IMR-90 (cell line): ENCODE measurements around the gene FOXP1.

ENCODE experiments used
- CEBPB ChIP-seq: IDR thresholded peaks from 2 replicates; pipeline ENCODE4 v1.6.1; 2012; ENCODE audit warnings: low read depth, low read length, improper control_type of control experiment
- CTCF ChIP-seq: conservative IDR thresholded peaks from 2 replicates; pipeline ENCODE4 v1.5.1; 2012; ENCODE audit warnings: mild to moderate bottlenecking, low read depth, low read length, improper control_type of control experiment
- FOS ChIP-seq: fragments of 150-350 bp; IDR thresholded peaks from 2 replicates; pipeline ENCODE4 v1.6.1; 2016; ENCODE audit warnings: low read depth, low read length
- MAZ ChIP-seq: IDR thresholded peaks from 2 replicates; pipeline ENCODE4 v1.6.1; 2012; ENCODE audit warnings: low read depth, mild to moderate bottlenecking, low read length, improper control_type of control experiment, moderate library complexity, borderline replicate concordance
- MXI1 ChIP-seq: IDR thresholded peaks from 2 replicates; pipeline ENCODE4 v1.6.1; 2012; ENCODE audit warnings: low read depth, mild to moderate bottlenecking, low read length, moderate library complexity, borderline replicate concordance
- NFE2L2 ChIP-seq: fragments of 150-350 bp; IDR thresholded peaks from 2 replicates; pipeline ENCODE4 v1.6.1; 2016; ENCODE audit warnings: low read depth, mild to moderate bottlenecking, low read length
- POLR2A ChIP-seq: IDR thresholded peaks from 2 replicates; pipeline ENCODE4 v1.6.1; 2012; ENCODE audit warnings: mild to moderate bottlenecking, low read depth, low read length
- RAD21 ChIP-seq: IDR thresholded peaks from 2 replicates; pipeline ENCODE4 v1.6.1; 2012; ENCODE audit warnings: low read length, improper control_type of control experiment
- RFX5 ChIP-seq: IDR thresholded peaks from 2 replicates; pipeline ENCODE4 v1.8.0; 2012; ENCODE audit warnings: low read depth, mild to moderate bottlenecking, low read length, moderate library complexity
- SMC3 ChIP-seq: fragments of 150-350 bp; IDR thresholded peaks from 2 replicates; pipeline ENCODE4 v1.6.1; 2016; ENCODE audit warnings: low read depth, mild to moderate bottlenecking, antibody characterized with exemption, low read length, moderate library complexity
- TF ChIP-seq, protein P1 (sequence below): fragments of 150-350 bp; IDR thresholded peaks from 2 replicates; pipeline ENCODE4 v1.6.1; 2017; ENCODE audit warnings: mild to moderate bottlenecking, antibody characterized with exemption, low read length, low read depth

GRCh38 chr3:71072986-71073385, 510.5 kb downstream of the FOXP1 start:
- no peak for TF ChIP-seq RAD21
- TF ChIP-seq MXI1: no peak
- no peak for TF ChIP-seq CEBPB
- TF ChIP-seq, protein P1, sequence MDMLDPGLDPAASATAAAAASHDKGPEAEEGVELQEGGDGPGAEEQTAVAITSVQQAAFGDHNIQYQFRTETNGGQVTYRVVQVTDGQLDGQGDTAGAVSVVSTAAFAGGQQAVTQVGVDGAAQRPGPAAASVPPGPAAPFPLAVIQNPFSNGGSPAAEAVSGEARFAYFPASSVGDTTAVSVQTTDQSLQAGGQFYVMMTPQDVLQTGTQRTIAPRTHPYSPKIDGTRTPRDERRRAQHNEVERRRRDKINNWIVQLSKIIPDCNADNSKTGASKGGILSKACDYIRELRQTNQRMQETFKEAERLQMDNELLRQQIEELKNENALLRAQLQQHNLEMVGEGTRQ: no peak
- no peak for TF ChIP-seq CTCF
- TF ChIP-seq FOS: no peak
- TF ChIP-seq NFE2L2: no peak
- TF ChIP-seq POLR2A: no peak
- no peak for TF ChIP-seq RFX5
- no peak for TF ChIP-seq MAZ
- no peak for TF ChIP-seq SMC3
